Measurements from ENCODE around the gene ASB11. TPM values are rescaled to one million over a fixed set of nuclear protein-coding genes. Genes with fewer than 3 reads are reported as not detected.

The ASB11 gene
- total RNA-seq, 4 donors from 2014 or later: 0.55 to 1.8 (median 1.7) TPM; not detected in 1

DNA sequence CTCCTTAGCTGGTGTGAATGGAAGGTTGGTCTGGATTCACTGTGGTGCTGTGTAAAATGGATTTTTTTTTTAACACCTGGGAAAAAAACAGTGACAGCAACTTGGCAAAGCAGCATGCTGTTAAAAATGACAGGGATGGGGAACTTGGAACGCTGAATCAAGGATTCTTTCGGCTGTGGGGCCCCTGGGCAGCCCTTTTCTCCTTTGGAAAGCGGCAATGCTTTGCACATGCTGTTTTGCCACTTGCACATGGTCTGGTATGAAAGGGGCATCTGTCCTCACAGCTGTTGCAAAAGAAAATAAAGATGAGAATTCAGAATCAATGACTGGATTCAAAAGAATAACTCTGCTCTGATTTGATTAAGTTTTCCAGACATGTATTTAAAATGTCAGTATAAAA, 30.5 kb upstream of the ASB11 start:
- intact Hi-C loops (cut with DNase I; ENCODE audit: low total_unique reads): no loop called here
- no peak for DNase-seq (ENCODE audit: low spot score in 2 of 2)
- no peak overlapping the region for H3K4me3 ChIP-seq (ENCODE audit: low read depth, poor library complexity, severe bottlenecking)
- TF ChIP-seq, protein P1, sequence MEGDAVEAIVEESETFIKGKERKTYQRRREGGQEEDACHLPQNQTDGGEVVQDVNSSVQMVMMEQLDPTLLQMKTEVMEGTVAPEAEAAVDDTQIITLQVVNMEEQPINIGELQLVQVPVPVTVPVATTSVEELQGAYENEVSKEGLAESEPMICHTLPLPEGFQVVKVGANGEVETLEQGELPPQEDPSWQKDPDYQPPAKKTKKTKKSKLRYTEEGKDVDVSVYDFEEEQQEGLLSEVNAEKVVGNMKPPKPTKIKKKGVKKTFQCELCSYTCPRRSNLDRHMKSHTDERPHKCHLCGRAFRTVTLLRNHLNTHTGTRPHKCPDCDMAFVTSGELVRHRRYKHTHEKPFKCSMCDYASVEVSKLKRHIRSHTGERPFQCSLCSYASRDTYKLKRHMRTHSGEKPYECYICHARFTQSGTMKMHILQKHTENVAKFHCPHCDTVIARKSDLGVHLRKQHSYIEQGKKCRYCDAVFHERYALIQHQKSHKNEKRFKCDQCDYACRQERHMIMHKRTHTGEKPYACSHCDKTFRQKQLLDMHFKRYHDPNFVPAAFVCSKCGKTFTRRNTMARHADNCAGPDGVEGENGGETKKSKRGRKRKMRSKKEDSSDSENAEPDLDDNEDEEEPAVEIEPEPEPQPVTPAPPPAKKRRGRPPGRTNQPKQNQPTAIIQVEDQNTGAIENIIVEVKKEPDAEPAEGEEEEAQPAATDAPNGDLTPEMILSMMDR (IDR thresholded peaks at IDR 0.05): no peak
- TF ChIP-seq POLR2A (IDR thresholded peaks at IDR 0.05): no peak
- WGBS, 2 donors: 65 to 73% methylated on average over 3 of the region's 3 CpGs

- no peak for TF ChIP-seq POLR2A (IDR thresholded peaks at IDR 0.05)
- TF ChIP-seq, protein P1 (IDR thresholded peaks at IDR 0.05): no peak
- no peak overlapping the region for H3K4me3 ChIP-seq (ENCODE audit: low read depth, poor library complexity, severe bottlenecking)
- intact Hi-C loops (cut with DNase I; ENCODE audit: low total_unique reads): no loop called here
- DNase-seq (ENCODE audit: low spot score in 2 of 2): no peak
Measured at GRCh38 chrX:15344106-15344505, 28.7 kb upstream of the ASB11 start.

DNA sequence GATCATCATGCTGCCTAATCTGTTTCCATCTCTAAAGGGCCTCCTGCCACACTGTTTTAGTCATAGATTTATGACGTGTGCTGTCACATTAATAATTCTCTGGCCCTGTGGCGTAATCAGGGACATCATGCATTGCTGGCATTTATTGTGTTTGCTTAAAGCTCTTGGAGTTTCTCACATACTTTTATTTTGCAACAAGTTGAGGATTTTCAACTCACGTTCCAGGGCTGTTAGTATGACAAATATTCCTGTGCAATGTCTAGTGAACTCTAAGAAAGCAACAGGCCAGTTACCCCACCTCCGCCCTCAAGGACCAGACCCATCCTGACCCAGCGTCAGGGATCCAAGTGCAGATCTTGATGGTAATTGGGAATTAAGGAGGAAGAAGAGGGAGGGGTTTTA, 27.6 kb upstream of the ASB11 start:
- H3K4me3 ChIP-seq (ENCODE audit: low read depth, poor library complexity, severe bottlenecking): no peak overlapping the region
- 60 to 72% methylated on average over 5 of the region's 5 CpGs for WGBS, 2 donors
- no peak for DNase-seq (ENCODE audit: low spot score in 2 of 2)
- no peak for TF ChIP-seq POLR2A (IDR thresholded peaks at IDR 0.05)
- TF ChIP-seq, protein P1 (IDR thresholded peaks at IDR 0.05): no peak
- intact Hi-C loops (cut with DNase I; ENCODE audit: low total_unique reads): no loop called here

DNA sequence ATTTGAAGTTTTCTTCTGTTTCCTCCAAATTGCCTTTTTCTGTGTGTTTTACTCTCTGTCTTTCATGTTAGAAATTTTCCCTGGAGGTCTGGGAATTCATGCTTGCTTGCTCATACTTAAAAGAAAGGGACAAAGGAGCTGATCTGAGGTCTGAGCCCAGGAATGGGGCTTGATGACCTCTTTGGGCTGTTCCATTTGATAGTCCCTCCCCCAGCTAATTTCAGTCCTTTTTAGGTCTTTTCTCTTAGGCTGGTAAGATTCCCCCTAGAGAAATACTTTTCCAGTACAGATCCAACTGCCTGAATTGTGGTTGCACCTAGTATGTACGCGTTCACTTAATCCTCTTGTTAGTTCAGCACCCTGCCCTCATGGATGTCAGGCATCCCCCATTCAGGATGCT, 25.4 kb upstream of the ASB11 start:
- 95% methylated on average over 2 of the region's 2 CpGs for WGBS, 2 donors
- no peak for DNase-seq (ENCODE audit: low spot score in 2 of 2)
- TF ChIP-seq, protein P1 (IDR thresholded peaks at IDR 0.05): no peak
- TF ChIP-seq POLR2A (IDR thresholded peaks at IDR 0.05): no peak
- H3K4me3 ChIP-seq (ENCODE audit: low read depth, poor library complexity, severe bottlenecking): no peak overlapping the region
- intact Hi-C loops (cut with DNase I; ENCODE audit: low total_unique reads): no loop called here

- no peak overlapping the region for H3K4me3 ChIP-seq (ENCODE audit: low read depth, poor library complexity, severe bottlenecking)
- TF ChIP-seq POLR2A (IDR thresholded peaks at IDR 0.05): no peak
- TF ChIP-seq, protein P1 (IDR thresholded peaks at IDR 0.05): no peak
- no peak for DNase-seq (ENCODE audit: low spot score in 2 of 2)
- WGBS, 2 donors: 1 to 37% methylated on average over 10 of the region's 10 CpGs
- intact Hi-C loops (cut with DNase I; ENCODE audit: low total_unique reads): no loop called here
Measured at GRCh38 chrX:15336023-15336413, 20.6 kb upstream of the ASB11 start.

Measured in lower leg skin (tissue), 4 donors.